Neural cell (in vitro differentiated cells): Measurements from ENCODE around the gene KCNK13. TPM values are rescaled to one million over a fixed set of nuclear protein-coding genes. Genes with fewer than 3 reads are reported as not detected.

Experiments used
- H2AFZ ChIP-seq: fragments of 200-600, 300-800 bp; sonication (generic), shearing (Covaris generic); 2 replicates; pipeline ENCODE4 v1.6.0; 2014; ENCODE audit warnings: low read depth, mild to moderate bottlenecking, antibody characterized with exemption, low read length, moderate library complexity
- H3F3A ChIP-seq: fragments of 200-600 bp; shearing (Covaris generic); 2 replicates; pipeline ENCODE4 v1.6.1; 2016; ENCODE audit warnings: mild to moderate bottlenecking, moderate library complexity, mixed read lengths, antibody characterized with exemption, low read length; ENCODE audit not compliant: insufficient read depth, poor library complexity, severe bottlenecking
- H3K27ac ChIP-seq: fragments of 200-600, 300-800 bp; sonication (generic), shearing (Covaris generic); 2 replicates; pipeline ENCODE4 v1.5.1; 2014; ENCODE audit warnings: mild to moderate bottlenecking, low read length, moderate library complexity
- H3K27me3 ChIP-seq: fragments of 300-800, 200-600 bp; sonication (generic), shearing (Covaris generic); 2 replicates; pipeline ENCODE4 v1.6.0; 2014; ENCODE audit warnings: mild to moderate bottlenecking, low read depth, low read length, moderate library complexity; ENCODE audit not compliant: insufficient read depth
- H3K36me3 ChIP-seq: fragments of 300-800, 200-600 bp; sonication (generic), shearing (Covaris generic); 2 replicates; pipeline ENCODE4 v1.5.1; 2014; ENCODE audit warnings: mild to moderate bottlenecking, antibody characterized with exemption, low read length, moderate library complexity; ENCODE audit not compliant: insufficient read depth
- H3K4me2 ChIP-seq: fragments of 300-800, 200-600 bp; sonication (generic), shearing (Covaris generic); 2 replicates; pipeline ENCODE4 v1.6.0; 2014; ENCODE audit warnings: mild to moderate bottlenecking, low read length
- H3K4me3 ChIP-seq: fragments of 300-800, 200-600 bp; sonication (generic), shearing (Covaris generic); 2 replicates; pipeline ENCODE4 v1.5.1; 2014; ENCODE audit warnings: mild to moderate bottlenecking, low read length, moderate library complexity
- H3K79me2 ChIP-seq: fragments of 200-600 bp; shearing (Covaris generic); replicated peaks from 2 replicates; pipeline ENCODE4 v1.6.0; 2014; ENCODE audit warnings: mild to moderate bottlenecking, low read length, moderate library complexity; ENCODE audit not compliant: insufficient read depth
- H3K9ac ChIP-seq: fragments of 300-800, 200-600 bp; sonication (generic), shearing (Covaris generic); 2 replicates; pipeline ENCODE4 v1.6.1; 2016; ENCODE audit warnings: mild to moderate bottlenecking, low read length, mixed read lengths
- H3K9me2 ChIP-seq: fragments of 200-600 bp; shearing (Covaris generic); 2 replicates; pipeline ENCODE4 v1.6.1; 2016; ENCODE audit warnings: mild to moderate bottlenecking, low read length, mixed read lengths; ENCODE audit not compliant: insufficient read depth
- H3K9me3 ChIP-seq: fragments of 200-600, 300-800 bp; sonication (generic), shearing (Covaris generic); 2 replicates; pipeline ENCODE4 v1.6.1; 2016; ENCODE audit warnings: mild to moderate bottlenecking, mixed run types, low read length, moderate library complexity, mixed read lengths
- H4K20me1 ChIP-seq: fragments of 200-600 bp; shearing (Covaris generic); 2 replicates; pipeline ENCODE4 v1.6.1; 2016; ENCODE audit warnings: mild to moderate bottlenecking, mixed run types; ENCODE audit not compliant: insufficient read depth
- EP300 ChIP-seq: fragments of 450-650 bp; conservative IDR thresholded peaks from 2 replicates; pipeline ENCODE4 v1.6.1; 2014; ENCODE audit warnings: antibody characterized with exemption, mild to moderate bottlenecking, moderate library complexity; ENCODE audit not compliant: poor library complexity, severe bottlenecking
- EZH2 ChIP-seq: fragments of 200-600, 300-800 bp; shearing (Covaris generic), sonication (generic); IDR thresholded peaks from 2 replicates; pipeline ENCODE4 v1.6.1; 2014; ENCODE audit warnings: antibody characterized with exemption, low read length, borderline replicate concordance, mild to moderate bottlenecking; ENCODE audit not compliant: insufficient read depth, poor library complexity, severe bottlenecking
- MXI1 ChIP-seq: fragments of 450-650 bp; conservative IDR thresholded peaks from 2 replicates; pipeline ENCODE4 v1.6.1; 2014; ENCODE audit warnings: antibody characterized with exemption, mild to moderate bottlenecking; ENCODE audit not compliant: poor library complexity, severe bottlenecking
- POLR2AphosphoS5 ChIP-seq: IDR thresholded peaks from 2 replicates; pipeline ENCODE4 v1.6.1; 2012
- RAD21 ChIP-seq: fragments of 450-650 bp; conservative IDR thresholded peaks from 2 replicates; pipeline ENCODE4 v1.6.1; 2014; ENCODE audit warnings: antibody characterized with exemption, mild to moderate bottlenecking, moderate library complexity
- SMC3 ChIP-seq: fragments of 450-650 bp; conservative IDR thresholded peaks from 2 replicates; pipeline ENCODE4 v1.6.1; 2014; ENCODE audit warnings: antibody characterized with exemption, mild to moderate bottlenecking, moderate library complexity; ENCODE audit not compliant: poor library complexity
- TAF1 ChIP-seq: IDR thresholded peaks from 2 replicates; pipeline ENCODE4 v1.6.1; 2012; ENCODE audit warnings: low read depth
- polyA plus RNA-seq: library from polyadenylated mRNA; depleted of rRNA; stranded (reverse); fragments of >200 nt; gene quantifications from 2 replicates; pipeline ENCODE4 v1.2.3, GENCODE V29; 2014
- TF ChIP-seq, protein P1 (sequence below): fragments of 450-650 bp; IDR thresholded peaks from 2 replicates; pipeline ENCODE4 v1.5.1; 2014; ENCODE audit warnings: antibody characterized with exemption, mild to moderate bottlenecking, moderate library complexity; ENCODE audit not compliant: poor library complexity, severe bottlenecking
- TF ChIP-seq, protein P2 (sequence below): IDR thresholded peaks from 2 replicates; pipeline ENCODE4 v1.6.1; 2012; ENCODE audit warnings: borderline replicate concordance

KCNK13 gene
- polyA plus RNA-seq, 1 donor from 2014 or later: 0.11 TPM

DNA sequence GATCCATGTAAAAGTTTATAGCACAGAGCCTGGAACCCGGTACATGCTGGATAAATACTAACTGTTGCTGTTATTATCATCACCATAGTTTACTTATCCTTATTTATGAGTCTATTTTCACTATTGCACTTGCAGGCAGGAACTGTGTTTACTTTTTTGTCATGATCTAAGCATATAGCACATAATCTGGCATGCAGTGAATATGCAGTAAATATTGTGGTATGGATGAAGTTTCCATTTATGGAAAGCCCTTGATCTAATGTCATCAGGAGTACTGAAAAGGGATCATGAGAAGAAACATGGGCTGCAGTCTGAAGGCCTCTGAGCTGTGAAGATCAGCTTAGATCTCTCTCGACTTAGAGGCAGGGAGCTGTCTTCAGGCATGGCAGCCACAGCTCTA lies 91.6 kb downstream of the KCNK13 start:
- Histone ChIP-seq H3K9ac (no peak overlapping the region), H3K27ac (no peak overlapping the region), H3K36me3 (no peaks in the 10 kb centered on the region), H3F3A (no peaks in the 10 kb centered on the region), H3K27me3 (no peaks in the 10 kb centered on the region), H2AFZ (no peak overlapping the region), H3K9me3 (no peaks in the 10 kb centered on the region), H3K4me2 (no peak overlapping the region), H3K79me2 (no peaks in the 10 kb centered on the region), H4K20me1 (no peaks in the 10 kb centered on the region), H3K4me3 (no peak overlapping the region), H3K9me2 (no peaks in the 10 kb centered on the region)
- TF ChIP-seq TAF1: no peak
- no peak for TF ChIP-seq MXI1
- TF ChIP-seq SMC3: no peak
- no peak for TF ChIP-seq EZH2
- TF ChIP-seq, protein P1, sequence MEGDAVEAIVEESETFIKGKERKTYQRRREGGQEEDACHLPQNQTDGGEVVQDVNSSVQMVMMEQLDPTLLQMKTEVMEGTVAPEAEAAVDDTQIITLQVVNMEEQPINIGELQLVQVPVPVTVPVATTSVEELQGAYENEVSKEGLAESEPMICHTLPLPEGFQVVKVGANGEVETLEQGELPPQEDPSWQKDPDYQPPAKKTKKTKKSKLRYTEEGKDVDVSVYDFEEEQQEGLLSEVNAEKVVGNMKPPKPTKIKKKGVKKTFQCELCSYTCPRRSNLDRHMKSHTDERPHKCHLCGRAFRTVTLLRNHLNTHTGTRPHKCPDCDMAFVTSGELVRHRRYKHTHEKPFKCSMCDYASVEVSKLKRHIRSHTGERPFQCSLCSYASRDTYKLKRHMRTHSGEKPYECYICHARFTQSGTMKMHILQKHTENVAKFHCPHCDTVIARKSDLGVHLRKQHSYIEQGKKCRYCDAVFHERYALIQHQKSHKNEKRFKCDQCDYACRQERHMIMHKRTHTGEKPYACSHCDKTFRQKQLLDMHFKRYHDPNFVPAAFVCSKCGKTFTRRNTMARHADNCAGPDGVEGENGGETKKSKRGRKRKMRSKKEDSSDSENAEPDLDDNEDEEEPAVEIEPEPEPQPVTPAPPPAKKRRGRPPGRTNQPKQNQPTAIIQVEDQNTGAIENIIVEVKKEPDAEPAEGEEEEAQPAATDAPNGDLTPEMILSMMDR: no peak
- TF ChIP-seq POLR2AphosphoS5: no peak
- no peak for TF ChIP-seq RAD21
- TF ChIP-seq, protein P2, sequence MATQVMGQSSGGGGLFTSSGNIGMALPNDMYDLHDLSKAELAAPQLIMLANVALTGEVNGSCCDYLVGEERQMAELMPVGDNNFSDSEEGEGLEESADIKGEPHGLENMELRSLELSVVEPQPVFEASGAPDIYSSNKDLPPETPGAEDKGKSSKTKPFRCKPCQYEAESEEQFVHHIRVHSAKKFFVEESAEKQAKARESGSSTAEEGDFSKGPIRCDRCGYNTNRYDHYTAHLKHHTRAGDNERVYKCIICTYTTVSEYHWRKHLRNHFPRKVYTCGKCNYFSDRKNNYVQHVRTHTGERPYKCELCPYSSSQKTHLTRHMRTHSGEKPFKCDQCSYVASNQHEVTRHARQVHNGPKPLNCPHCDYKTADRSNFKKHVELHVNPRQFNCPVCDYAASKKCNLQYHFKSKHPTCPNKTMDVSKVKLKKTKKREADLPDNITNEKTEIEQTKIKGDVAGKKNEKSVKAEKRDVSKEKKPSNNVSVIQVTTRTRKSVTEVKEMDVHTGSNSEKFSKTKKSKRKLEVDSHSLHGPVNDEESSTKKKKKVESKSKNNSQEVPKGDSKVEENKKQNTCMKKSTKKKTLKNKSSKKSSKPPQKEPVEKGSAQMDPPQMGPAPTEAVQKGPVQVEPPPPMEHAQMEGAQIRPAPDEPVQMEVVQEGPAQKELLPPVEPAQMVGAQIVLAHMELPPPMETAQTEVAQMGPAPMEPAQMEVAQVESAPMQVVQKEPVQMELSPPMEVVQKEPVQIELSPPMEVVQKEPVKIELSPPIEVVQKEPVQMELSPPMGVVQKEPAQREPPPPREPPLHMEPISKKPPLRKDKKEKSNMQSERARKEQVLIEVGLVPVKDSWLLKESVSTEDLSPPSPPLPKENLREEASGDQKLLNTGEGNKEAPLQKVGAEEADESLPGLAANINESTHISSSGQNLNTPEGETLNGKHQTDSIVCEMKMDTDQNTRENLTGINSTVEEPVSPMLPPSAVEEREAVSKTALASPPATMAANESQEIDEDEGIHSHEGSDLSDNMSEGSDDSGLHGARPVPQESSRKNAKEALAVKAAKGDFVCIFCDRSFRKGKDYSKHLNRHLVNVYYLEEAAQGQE: no peak
- no peak for TF ChIP-seq EP300

DNA sequence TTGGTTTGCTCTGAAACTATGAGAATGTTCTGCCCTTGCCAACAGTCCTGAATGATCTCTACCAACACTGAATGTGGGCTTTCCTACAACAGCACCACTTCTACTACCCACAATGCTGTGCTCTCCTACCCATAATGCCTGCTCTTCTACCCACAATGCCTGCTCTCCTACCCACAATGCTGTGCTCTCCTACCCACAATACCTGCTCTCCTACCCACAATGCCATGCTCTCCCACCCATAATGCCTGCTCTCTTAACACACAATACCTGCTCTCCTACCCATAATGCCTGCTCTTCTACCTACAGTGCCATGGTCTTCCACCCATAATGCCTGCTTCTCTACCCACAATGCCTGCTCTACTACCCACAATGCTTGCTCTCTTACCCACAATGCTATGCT lies 92.3 kb downstream of the KCNK13 start:
- H4K20me1 ChIP-seq: no peaks in the 10 kb centered on the region
- H3K27me3 ChIP-seq: no peaks in the 10 kb centered on the region
- H3K36me3 ChIP-seq: no peaks in the 10 kb centered on the region
- H3K27ac ChIP-seq: no peak overlapping the region
- H3K4me3 ChIP-seq: no peak overlapping the region
- TF ChIP-seq POLR2AphosphoS5: no peak
- no peak for TF ChIP-seq EP300
- TF ChIP-seq, protein P2: no peak
- TF ChIP-seq MXI1: no peak
- TF ChIP-seq, protein P1: no peak
- TF ChIP-seq EZH2: no peak
- TF ChIP-seq SMC3: no peak
- TF ChIP-seq RAD21: no peak
- TF ChIP-seq TAF1: no peak
- no peak overlapping the region for H3K9ac ChIP-seq
- no peaks in the 10 kb centered on the region for H3F3A ChIP-seq
- H2AFZ ChIP-seq: no peak overlapping the region
- H3K4me2 ChIP-seq: no peak overlapping the region
- no peaks in the 10 kb centered on the region for H3K9me2 ChIP-seq
- no peaks in the 10 kb centered on the region for H3K9me3 ChIP-seq
- H3K79me2 ChIP-seq: no peaks in the 10 kb centered on the region
